NCI-H128 (cell line): Measurements from ENCODE around the gene CBX4.

ENCODE experiments used
- DNase-seq: peaks from one replicate; lab custom pipeline; 2025; ENCODE audit not compliant: unreplicated experiment; lab: John Stamatoyannopoulos, UW

The CBX4 gene

GRCh38 chr17:79842656-79843473 is 3.6 kb upstream of the CBX4 start:
- no peak for DNase-seq

- no peak for DNase-seq
These were observed 3.0 kb upstream of the CBX4 start for GRCh38 chr17:79842136-79842655.

- DNase-seq = no peak
These were observed 2.3 kb upstream of the CBX4 start for GRCh38 chr17:79841369-79842135.

DNA sequence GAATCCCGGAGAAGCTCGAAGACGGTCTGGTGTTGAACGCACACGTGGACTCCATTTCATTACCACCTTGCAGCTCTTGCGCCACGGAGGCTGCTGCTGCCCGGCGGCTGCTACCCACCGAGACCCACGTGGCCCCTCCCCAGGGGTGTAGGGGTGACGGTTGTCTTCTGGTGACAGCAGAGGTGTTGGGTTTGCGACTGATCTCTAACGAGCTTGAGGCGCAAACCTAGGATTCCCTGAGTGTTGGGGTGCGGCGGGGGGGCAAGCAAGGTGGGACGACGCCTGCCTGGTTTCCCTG is 1.7 kb upstream of the CBX4 start:
- no peak for DNase-seq

GRCh38 chr17:79840269-79840988 is 1.2 kb upstream of the CBX4 start:
- DNase-seq = no peak

DNA sequence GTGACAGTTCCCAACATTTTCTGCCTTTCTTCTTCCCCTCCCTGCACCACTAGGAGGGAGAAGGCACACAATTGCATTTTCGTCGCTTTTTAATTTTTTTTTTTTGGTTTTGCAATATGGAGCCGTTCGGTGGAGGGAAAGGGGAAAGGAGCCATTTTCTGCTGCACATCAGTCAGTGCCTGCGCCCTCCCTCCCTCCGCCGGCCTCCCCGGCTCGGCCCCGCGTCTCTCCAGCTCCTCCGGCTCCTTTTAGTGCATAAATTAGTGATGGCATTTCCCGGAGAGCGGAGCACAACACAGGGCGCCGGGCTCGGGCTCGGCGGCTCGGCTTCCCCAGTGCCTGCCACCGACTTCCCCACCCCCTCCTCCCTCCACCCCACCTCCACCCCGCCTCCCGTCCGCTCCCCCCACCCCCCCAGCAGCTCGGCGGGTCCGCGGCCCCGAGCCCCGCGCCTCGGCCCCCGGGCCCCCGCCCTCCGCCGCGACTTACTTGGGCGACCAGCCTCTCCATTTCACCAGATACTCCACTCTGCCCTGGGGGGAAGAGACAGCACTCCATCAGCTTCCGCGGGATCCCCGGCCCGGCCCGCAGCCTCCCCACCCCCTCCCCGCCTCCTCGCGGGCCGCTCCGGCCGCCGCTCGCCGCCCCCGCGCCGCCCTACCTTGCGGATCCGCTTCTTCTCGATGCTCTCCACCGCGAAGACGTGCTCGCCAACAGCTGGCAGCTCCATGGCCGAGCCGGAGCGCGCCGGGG is 542 bp downstream of the CBX4 start:
- no peak for DNase-seq

DNA sequence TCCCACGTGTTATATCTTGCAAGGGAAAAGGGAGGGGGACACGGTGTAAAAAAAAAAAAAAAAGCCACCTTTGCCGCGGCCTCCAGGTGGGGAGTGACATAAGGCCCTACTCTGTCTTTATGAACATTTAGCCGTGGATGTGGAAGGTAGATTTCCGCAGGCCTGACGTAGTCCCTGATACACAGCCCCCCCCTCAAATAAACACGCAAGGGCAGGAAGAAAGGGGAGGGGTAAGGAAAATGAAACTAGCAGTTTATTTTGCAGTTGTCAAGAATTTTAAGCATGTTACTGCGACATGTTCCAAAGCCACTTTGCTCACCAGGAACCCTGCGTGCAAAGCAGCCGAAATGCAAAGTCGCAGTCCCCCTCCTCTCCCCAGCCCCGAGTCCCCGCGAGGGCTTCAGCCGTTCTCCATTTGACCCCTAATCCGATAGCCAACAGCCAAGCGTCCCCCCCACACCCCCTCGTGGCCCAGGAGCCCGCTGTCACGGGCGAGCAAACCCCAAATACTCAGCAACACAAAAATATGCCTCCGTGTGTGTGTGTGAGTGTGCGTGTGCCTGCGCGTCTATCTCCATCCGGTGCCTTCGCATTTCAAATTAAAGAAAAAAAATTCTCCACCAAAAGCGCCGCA is 1.2 kb downstream of the CBX4 start:
- no peak for DNase-seq

GRCh38 chr17:79836972-79837887 is 2.0 kb downstream of the CBX4 start:
- no peak for DNase-seq

DNA sequence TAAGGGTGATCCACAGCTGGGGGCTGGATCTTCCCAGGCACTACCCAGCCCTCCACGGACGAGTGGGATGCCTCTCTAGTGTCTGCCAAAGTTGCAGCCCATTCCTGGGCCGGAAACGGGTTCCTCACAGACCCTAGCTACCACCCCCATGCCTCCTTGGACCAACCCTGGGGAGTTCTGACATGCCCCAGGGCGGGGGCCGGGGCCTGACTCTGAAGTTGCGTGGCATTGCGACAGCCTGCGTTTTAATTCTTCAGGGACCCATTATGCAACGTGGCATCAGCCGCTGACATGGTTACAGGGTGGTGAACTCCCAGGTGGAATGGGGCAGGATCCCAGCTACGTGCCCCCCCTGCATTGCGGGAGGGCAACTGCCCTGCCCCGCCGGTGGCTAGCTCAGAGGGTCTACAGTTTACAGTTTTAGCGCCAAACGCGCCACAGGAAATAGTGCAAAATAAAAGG is 2.7 kb downstream of the CBX4 start:
- no peak for DNase-seq

DNA sequence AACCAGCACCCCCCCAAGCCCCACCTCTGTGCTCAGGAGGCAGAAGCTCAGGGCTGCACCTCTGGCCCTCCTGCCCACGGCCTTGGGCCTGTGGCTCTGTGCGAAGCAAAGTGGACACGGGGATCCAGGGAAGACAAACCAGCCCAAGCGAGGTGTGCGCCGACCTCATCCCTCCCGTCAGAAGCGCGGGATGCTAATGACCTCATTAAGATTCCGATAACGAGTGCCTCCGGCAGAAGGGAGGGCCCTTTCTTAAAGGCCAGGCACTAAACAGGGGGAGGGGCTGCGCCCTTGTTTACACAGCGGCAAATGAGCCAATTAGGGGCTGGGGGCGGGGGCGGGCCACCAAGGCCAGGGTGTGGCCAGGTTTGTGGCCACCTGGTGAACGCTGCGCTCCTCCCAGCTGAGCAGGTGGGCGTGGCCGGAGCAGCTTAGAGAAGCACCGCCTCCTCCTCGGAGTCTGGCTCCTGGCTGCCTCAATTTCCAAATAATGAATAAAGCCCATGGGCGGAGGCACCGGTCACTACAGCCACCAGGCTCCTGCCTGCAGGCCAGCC is 3.2 kb downstream of the CBX4 start:
- no peak for DNase-seq

DNA sequence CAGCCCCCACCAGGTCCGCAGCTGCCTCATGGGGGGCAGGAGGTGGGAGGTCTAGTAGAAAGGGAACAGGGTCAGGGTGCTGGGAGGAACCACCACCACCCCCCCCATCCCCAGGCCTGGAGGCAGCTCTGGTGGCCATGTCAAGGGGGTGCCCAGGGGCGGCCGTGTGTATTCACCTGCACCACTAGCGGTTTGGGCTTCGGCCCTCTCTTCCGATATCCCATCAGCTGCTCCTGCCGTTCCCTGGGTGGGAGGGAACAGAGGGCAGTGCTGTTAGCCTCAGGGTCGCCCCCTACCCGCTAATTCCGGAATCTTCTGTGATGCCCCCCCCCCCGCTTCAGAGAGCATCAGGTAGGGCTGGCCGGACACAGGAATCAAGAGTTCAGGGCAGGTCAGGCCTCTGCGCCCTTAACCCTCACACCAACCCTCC is 3.8 kb downstream of the CBX4 start:
- no peak for DNase-seq

- no peak for DNase-seq
These were observed 4.4 kb downstream of the CBX4 start for GRCh38 chr17:79834565-79835469.

GRCh38 chr17:79833744-79834564 is 5.3 kb downstream of the CBX4 start:
- no peak for DNase-seq

DNA sequence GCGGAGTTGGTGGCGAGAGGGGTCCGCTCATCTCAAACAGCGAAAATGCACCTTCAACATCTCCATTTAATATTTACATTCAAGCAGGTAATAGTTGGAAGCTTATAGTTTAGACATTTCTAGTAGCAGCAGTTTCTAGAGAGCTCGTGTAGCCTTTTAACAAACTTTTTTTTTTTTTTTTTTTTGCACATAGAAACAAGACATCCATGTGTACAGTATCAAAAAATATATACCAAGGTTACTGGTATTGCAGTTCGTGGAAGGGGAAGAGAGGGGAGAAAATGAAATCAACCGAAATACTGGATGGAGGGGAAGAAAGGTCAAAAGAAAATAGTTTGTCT is 6.2 kb downstream of the CBX4 start:
- no peak for DNase-seq

- no peak for DNase-seq
These were observed 6.8 kb downstream of the CBX4 start for GRCh38 chr17:79832218-79833109.
